Stimulated activated CD8-positive, alpha-beta memory T cell treated with anti-CD3 and anti-CD28 coated beads, Interleukin-15, amount 100 ng/mL, for 48 hours (primary cell): Measurements from ENCODE around the gene PNMT.

ENCODE experiments used
- DNase-seq, 2 donors: peaks; one replicate each; pipeline ENCODE4 v3.0.0-alpha.2; 2020; ENCODE audit warnings: low read depth in 2 of 2

Gene PNMT

GRCh38 chr17:39633570-39634183 lies 34.6 kb upstream of the PNMT start:
- DNase-seq: no peak

DNA sequence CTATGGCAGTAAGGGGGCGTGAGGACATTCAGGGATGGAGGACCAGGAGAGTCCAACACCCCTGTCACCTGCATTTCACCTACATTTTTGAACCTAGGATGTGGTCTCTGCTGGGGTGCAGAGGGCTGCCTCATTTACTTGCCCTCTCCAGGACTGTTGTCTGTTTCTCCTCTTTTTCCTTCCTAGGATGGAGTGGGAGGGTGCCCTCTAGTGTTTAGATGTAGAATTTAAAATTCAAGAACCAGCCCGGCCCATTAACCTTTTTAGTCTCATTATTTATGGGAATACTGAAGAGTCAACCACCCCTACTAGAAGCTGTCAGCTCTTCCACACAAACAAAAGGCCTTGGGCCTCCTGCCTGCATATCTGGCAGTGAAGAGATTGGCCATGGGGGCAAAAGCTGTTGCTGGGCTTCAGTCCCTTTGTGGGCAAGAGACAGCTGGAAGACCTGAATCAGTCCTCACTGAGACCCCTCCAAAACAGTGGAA lies 33.8 kb upstream of the PNMT start:
- DNase-seq: no peak

DNA sequence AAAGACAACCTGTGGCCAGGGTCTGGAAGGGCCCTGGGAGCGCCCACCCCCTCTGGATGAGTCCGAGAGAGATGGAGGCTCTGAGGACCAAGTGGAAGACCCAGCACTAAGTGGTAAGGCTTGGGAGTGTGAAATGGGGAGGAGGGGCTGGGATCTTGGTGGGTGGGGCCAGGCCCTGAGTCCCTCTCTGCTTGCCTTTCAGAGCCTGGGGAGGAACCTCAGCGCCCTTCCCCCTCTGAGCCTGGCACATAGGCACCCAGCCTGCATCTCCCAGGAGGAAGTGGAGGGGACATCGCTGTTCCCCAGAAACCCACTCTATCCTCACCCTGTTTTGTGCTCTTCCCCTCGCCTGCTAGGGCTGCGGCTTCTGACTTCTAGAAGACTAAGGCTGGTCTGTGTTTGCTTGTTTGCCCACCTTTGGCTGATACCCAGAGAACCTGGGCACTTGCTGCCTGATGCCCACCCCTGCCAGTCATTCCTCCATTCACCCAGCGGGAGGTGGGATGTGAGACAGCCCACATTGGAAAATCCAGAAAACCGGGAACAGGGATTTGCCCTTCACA lies 32.6 kb upstream of the PNMT start:
- DNase-seq: no peak

GRCh38 chr17:39636587-39636926 lies 31.7 kb upstream of the PNMT start:
- no peak for DNase-seq

- DNase-seq: peak; percentile 87 to 91
These were observed 31.1 kb upstream of the PNMT start, which contains the start of gene STARD3 for GRCh38 chr17:39636927-39637736. STARD3 (plus strand) TSS chr17:39637144; CDS start chr17:39653532, 16,388 bp downstream.

GRCh38 chr17:39638317-39638716 lies 29.9 kb upstream of the PNMT start:
- no peak for DNase-seq

DNA sequence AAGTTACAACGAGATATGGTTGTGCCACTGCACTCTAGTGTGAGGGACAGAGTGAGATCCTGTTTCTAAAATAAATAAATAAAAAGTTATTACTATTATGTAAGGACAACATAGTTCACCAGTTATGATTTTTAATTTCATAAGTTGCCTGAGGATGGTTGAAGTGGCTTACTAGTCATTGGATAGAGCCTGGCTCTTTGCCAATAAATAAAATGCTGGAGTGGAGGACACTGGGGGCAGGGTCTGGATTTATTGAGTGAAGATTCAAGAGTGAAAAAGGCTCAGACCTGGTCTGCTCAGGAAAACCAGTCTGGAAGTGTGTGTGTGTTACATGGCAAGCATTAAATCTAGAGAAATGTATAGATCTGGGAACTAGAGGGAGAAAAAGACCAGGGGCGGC lies 29.2 kb upstream of the PNMT start:
- DNase-seq: no peak

DNA sequence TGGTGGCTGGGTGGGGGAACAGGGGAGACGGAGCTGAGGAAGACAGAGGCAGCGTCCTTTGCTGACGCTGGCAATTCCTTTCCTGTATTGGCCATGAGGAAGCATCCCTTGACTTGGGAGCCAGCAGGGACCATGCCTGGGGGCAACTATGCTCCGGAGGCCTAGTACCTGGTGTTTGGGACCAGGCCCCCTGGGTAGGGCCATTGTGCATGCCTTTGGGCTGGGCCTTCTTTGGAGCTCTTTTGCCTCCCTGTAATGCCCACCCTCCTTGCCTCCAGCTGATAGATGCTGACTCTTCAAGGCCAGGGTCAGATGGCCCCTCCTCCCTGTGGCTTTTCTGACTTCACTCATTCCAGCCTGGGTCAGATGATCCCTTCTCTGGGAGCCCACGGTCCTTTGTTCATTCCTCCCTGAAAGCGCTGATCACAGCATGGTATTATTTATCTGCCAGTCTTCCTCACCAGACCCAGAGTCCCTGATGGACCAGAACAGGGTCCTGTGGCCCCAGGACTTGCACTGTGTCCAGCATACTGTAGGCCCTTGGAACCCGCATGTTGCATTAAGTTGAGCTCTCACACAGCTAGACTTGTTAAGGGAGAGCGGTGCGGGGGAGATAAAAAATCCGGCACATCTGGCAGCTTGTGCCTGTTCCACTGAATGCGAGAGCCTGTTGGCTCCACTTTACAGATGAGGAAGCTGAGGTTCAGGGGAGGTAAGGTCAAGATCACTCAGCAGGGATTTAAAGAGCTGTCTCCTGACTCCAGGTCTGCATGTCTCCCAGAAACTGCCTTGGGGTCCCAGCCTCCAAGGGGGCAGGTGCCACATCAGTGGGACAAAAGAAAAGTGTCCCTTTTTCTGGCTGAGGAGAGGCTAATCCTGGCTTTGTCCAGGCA lies 28.4 kb upstream of the PNMT start:
- DNase-seq: no peak

DNA sequence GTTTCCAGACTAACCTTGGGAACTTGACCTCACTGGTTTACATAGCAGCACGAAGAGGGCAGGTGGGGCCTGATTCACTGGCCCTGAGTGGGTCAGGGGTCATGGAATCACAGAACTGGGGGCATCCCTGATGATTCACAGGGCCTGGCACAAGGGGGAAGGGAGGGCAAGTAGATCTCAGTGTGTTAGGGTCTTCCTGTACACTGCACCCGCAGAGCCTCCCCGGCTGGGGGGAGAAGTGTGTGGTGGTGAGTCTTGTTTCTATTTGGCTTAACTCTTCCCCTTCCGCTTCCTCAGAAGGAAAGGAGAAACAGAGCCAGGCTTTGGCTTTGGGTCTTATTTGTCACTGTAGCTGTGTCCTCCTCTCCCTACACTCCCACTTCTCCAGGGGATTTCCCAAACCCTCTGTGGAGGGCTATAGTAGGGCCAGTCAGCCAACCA lies 27.6 kb upstream of the PNMT start:
- DNase-seq: no peak

DNA sequence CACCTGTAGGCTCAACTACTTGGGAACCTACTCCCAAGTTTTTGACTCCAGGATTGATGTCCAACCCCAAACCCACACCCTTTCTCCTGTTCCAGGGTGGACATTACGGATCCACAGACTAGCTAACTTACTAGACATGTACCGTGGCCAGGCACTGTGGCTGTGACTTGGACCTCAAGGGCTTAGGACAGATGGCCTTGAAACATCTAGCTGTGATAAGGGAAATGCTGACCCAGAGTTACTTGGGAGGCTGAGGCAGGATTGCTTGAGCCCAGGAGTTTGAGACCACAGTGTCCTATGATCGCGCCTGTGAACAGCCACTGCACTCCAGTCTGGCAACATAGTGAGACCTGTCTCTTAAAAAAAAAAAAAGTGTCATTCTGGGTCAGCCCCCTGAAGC lies 27.2 kb upstream of the PNMT start:
- no peak for DNase-seq

DNA sequence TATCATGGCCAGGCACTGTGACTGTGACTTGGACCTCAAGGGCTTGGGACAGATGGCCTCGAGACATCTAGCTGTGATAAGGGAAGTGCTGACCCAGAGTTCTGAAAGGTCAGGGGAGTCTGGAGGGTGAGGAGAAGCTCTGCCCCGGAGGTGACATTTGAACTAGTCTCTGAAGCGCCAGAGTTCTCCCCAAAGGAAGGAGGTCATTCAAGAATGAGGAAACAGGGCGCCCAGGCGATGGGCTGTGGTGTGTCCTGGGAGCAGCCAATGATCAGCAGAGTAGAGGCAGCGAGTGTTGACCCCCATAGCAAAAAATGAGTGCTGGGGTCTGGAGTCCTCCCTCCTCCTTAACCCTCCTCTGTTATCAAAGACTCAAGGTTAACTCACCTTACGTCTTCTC lies 26.4 kb upstream of the PNMT start:
- DNase-seq: no peak

- DNase-seq: no peak
These were observed 25.8 kb upstream of the PNMT start for GRCh38 chr17:39642291-39643074.

GRCh38 chr17:39643271-39643670 lies 25.0 kb upstream of the PNMT start:
- no peak for DNase-seq

GRCh38 chr17:39647256-39647655 lies 21.0 kb upstream of the PNMT start:
- DNase-seq: no peak

- DNase-seq: no peak
These were observed 19.5 kb upstream of the PNMT start for GRCh38 chr17:39648616-39649366.

DNA sequence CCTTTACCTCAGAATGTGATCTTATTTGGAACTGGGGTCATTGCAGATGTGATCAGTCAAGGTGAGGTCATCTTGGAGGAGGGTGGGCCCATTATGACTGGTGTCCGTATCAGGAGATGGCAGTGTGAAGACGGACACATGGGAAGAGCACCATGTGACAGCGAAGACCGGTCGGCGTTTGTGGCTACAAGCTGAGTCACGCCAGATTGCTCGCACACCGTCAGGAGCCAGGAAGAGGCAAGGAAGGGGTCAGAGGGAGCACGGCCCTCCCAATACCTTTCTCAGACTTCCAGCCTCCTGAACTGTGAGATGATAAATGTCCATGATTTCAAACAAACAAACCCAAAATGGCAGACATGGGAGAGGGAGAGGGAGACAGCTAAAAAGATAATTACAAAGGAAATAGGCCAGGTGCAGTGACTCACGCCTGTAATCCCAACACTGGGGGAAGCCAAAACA lies 18.1 kb upstream of the PNMT start:
- no peak for DNase-seq

- no peak for DNase-seq
These were observed 16.2 kb upstream of the PNMT start for GRCh38 chr17:39651923-39652586.

GRCh38 chr17:39652587-39653315 lies 15.5 kb upstream of the PNMT start:
- no peak for DNase-seq

DNA sequence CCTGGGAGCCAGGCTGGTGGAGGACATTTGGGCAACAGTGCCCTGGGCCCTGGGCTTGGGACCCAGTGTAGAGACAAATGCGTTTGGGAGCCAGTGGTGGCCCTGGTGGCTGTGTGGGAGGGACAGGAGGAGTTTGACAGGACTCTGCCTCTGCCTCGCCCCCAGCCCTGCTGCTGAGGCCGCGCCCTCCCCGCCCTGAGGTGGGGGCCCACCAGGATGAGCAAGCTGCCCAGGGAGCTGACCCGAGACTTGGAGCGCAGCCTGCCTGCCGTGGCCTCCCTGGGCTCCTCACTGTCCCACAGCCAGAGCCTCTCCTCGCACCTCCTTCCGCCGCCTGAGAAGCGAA lies 15.0 kb upstream of the PNMT start:
- no peak for DNase-seq
